Activated CD8-positive, alpha-beta memory T cell treated with anti-CD3 and anti-CD28 coated beads, Interleukin-2, amount 50 U/mL, for 4 hours (primary cell): Measurements from ENCODE around the gene TNFRSF12A.

Source experiments
- DNase-seq: peaks from one replicate; pipeline ENCODE4 v3.0.0-alpha.2; 2020

TNFRSF12A gene

DNA sequence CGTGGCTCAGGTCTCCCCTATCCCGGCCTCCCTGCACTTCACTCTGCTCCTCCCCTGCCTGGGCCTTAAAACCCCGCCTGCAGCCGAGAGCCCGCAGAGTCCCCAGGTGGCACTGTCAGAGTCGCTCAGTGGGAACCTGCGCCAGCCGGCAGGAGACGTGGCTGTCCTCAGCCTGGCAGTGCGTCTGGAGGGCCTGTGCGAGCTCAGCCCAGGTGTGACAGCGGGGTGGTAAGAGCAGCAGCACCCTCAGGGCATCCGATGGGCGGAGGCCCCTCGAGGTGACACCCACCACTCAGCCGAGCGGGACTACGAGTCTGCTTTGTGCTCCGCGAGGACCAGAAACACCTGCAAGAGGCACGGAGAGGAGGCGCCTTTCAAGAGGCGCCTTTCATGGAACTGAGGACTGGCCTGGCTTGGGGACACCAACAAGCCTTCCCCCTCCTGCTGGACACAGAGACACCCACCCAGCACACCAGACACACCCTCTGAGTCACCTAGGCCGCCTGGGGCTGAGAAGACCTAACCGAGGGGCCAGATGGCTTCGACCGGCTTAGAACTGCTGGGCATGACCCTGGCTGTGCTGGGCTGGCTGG, 7.2 kb upstream of the TNFRSF12A start, which contains the start of gene CLDN9:
Gene CLDN9 (plus strand): TSS at position 96 of the 593 bp plus-strand sequence. CDS start 440 bp downstream, at position 536.
- no peak for DNase-seq

DNA sequence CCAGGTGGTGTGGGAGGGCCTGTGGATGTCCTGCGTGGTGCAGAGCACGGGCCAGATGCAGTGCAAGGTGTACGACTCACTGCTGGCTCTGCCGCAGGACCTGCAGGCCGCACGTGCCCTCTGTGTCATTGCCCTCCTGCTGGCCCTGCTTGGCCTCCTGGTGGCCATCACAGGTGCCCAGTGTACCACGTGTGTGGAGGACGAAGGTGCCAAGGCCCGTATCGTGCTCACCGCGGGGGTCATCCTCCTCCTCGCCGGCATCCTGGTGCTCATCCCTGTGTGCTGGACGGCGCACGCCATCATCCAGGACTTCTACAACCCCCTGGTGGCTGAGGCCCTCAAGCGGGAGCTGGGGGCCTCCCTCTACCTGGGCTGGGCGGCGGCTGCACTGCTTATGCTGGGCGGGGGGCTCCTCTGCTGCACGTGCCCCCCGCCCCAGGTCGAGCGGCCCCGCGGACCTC, 6.6 kb upstream of the TNFRSF12A start:
- no peak for DNase-seq

DNA sequence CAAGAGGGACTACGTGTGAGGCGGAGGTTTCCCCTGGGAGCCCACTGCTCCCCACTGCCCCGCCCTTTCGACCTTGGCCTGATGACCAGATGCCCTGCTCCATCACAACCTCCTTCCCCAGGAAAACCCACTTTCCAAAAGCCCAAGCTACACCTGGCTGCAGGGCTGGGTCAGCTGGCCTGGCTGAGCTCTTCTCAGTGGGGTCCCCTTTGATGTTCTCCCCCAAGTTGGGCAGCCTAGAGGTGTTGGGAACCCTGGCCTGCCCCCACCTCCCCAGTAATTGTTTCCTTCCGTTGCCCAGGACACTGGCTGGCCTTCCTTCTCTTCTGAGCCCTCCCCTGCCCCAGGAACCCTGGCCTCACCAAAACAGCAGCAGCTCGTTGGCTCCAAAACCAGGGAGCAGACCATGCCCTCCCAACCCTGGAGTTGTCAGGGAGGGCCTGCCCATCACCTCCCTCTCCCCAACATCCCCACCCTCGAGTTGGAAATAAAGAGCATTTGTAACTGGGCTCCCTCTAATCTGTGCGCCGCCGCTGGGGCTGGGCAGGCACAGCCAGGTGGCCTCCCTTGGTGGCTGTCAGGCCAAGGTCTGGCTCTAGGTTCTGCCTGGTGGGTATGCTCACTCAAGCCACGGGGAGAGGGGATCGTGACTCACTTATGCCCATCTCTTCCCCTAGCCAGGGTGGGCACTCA, 6.0 kb upstream of the TNFRSF12A start:
- DNase-seq: no peak

DNA sequence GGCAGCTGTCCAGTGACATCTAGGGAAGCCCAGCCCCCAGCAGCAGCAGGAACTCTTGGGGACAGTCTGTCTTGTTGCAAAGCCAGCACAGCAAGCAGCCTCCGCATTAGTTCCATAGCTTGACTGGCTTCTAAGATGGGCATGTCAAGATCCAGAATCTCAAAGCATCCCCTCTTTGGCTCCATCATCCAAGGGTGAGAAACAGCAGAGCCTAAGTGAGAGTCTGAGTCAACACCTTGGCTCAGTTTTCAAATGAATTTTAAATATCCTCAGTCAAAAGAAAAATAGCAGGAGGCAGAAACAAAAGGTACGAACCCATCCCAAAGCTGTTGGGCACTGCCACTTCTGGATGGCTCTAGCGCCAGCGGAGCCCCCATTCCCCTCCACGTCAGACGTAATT, 5.2 kb upstream of the TNFRSF12A start:
- DNase-seq: no peak

DNA sequence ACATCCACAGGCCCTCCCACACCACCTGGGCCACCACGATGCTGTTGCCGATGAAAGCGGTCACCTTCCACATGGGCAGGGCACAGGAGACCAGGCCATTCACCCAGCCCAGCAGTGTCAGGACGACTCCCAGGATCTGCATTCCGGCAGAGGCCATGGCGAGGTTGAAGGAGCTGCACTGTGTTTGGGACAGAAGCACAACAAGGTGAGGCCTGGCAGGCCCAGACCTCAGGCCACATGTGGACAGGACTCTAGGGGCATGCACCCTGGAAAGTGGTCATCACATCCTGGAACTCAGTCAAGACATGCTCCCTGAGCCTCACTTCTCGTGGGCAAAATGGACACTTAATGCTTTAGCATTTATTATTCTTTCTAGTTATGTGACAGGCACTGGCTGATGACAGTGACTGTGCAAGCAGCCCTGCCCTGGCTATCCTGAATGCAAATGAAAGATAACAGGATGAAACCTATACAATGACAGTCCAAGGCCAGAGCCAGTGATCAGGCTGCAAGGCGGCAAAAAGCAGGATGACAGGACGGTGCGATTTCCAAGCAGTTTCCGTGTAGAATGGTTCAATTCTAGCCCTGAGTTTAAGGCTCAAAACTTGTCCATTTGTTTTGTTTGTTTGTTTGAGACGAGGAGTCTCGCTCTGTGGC, 4.2 kb upstream of the TNFRSF12A start:
- DNase-seq: no peak

DNA sequence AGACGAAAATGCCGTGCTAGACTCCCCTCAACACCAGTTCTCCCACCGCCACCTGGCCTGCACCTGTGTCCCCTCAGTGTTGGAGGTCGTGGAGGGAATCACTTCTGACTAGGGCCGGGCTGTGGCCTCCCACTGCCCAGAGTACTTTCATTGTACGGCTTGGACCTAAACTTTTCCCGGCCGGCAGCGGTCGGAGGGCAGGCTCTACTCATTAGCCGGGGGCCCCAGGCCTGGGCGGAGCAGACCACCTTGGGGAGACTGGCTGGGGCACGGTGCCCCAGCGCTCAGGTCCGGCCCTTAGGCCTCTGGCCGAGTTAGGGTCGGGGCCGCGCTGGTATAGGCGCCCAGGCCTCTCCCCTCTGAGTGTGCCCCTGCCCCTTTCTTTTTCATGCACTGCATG, 2.8 kb upstream of the TNFRSF12A start:
- DNase-seq: no peak

DNA sequence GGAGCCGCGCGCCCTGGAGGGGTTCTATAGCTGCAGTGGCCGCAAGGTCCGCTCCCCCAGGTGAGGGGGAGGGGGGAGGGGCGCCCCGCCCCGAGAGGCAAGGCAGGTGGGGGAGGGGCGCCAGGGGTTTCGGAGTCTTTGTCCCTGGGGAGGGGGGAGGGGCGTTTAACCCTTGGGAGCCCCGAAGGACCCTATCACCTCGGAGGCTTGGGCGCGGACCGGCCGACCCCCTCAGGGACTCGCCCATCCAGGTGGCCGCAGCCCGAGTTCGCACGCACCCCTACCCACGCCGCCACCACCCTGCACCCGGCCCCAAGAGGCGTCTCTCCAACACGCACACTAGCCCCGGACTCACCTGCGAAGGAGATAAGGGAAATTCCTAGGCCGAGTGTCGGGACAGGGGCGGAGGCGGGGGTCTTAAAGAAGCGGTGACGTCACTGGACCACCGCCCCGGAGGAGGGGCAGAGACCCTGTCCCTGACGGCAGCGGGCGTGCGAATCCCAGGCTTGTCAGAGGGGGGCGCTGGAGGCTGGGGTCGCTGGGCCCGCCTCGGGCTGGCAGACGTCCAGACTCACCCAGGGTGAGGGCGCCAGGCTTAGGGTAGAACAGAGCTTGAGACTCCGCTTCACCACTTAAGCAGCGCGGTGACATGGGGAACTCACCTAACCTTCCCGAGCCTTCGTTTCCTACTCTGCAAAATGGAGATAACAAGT, 2.2 kb upstream of the TNFRSF12A start, which contains the start of gene CLDN6:
Gene CLDN6 (minus strand): TSS at position 390 of the 713 bp plus-strand sequence. CDS start 2,162 bp downstream, outside the sequence.
- DNase-seq: no peak

DNA sequence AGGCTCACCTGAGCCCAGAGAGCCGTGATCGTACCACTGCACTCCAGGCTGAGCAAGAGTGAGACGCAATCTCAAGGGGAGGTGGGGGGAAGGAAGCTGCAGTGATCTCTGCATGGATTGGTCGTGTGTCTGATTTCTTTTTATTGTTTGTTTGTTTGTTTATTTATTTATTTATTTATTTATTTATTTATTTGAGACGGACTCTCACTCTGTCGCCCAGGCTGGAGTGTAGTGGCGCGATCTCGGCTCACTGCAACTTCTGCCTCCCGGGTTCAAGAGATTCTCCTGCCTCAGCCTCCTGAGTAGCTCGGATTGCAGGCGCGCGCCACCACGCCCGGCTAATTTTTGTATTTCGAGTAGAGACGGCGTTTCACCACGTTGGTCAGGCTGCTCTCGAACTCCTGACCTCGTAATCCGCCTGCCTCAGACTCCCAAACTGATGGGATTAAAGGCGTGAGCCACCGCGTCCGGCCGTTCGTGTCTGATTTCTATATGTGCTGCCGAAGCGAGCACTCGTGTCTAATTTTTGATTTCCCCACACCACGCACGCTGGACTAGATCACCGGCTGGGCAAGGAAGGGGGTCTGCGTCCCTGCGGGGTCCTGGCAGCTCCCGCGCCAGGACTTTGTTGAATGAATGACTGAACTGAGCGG, 448 bp upstream of the TNFRSF12A start:
- DNase-seq: no peak

DNA sequence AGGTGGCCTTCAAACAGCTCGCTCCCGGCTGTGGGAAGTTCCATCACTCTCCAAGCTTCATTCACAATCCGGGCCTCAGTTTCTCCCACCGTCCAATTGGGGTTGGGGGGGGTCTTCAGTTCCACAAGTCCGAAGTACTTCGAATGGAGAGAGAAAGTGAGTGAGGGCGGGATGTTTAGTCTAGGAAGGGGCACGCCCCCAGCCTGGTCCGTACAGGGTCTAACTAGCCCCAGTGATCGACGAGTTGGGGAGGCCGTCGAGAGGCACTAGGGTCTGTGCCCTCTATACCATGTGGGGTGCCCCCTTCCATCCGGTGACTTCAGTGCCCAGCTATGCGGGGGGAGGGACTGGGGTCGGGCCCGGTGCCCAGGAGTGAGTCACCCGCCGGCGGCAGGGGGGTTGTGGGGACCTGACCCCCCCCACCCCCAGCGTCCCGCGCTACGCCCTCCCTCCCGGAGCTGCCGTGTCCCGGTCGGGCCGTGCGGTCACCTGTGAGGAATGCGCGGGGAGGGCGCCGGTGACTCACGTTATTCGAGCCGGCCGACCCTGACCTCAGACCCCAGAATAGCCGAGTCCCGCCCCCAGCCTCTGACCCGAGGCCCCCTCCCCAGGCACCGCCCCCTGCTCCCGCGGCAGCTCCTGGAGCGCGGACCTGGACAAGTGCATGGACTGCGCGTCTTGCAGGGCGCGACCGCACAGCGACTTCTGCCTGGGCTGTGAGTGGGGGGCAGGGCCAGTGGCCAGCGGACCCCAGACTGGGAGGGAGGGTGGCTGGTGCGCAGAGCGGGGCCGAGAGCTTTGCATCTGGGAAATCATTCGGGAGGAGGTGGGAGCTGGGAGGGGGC, 658 bp downstream of the TNFRSF12A start:
- DNase-seq: peak; percentile 79

DNA sequence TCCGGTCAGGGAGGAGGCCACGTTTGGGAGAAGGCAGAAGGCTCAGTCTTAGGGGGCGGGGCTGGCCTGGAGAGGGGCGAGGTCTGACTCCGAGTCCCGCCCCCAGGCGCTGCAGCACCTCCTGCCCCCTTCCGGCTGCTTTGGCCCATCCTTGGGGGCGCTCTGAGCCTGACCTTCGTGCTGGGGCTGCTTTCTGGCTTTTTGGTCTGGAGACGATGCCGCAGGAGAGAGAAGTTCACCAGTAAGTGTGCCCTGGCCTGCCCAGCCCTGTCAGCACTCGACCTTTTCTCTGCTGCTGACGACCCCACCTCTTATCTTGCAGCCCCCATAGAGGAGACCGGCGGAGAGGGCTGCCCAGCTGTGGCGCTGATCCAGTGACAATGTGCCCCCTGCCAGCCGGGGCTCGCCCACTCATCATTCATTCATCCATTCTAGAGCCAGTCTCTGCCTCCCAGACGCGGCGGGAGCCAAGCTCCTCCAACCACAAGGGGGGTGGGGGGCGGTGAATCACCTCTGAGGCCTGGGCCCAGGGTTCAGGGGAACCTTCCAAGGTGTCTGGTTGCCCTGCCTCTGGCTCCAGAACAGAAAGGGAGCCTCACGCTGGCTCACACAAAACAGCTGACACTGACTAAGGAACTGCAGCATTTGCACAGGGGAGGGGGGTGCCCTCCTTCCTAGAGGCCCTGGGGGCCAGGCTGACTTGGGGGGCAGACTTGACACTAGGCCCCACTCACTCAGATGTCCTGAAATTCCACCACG, 1.5 kb downstream of the TNFRSF12A start:
- peak; percentile 90 for DNase-seq

DNA sequence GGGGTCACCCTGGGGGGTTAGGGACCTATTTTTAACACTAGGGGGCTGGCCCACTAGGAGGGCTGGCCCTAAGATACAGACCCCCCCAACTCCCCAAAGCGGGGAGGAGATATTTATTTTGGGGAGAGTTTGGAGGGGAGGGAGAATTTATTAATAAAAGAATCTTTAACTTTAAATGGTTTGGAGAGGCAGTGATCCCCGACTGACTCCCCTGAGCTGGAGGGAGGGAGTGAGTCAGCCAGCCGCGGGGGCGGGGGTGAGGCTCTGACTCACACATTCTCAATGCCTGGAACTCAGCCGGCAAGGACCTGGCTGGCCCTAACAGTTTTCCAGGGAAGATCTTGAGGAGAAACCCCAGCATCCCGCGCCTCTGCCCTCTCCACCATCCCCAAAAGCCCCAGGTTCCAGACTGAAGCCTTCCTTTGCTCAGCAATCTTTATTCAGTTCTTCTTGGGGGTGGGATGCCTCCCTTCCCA, 2.1 kb downstream of the TNFRSF12A start:
- peak; percentile 92 for DNase-seq

DNA sequence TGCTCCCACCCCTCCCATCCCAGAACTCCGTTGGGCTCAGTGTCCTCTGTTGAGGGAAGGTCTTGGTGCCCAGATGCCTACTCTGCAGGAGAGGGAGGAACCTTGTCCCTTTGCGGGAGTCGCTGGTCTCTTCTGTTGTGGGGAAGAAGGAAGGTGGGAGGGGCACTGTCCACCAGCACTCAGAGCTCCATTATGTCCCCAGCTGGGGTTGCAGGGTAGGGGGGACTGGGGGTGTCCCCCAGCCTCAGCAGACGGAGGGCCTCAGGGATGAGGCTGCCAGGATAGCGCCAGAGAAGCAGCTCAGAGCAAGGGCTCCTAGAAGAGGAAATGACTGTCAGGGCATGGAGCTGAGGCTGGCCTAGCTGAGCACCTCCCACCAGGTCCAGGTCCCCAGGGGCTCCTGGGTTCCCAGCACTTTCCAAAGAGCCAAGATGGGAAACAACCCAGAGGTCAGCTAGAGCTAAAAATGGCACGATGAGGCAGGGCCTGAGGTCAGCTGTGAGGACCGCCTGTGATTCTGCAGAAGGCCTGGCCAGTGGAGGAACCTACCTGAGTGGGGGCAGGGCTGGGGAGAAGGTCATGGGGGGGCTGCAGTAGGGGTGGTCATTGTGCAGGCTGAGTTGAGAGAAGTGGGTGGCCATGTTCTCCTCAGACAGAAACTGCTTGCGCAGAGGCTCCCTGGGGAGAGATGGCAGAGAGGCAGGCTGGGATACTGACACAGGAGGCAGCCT, 2.7 kb downstream of the TNFRSF12A start:
- DNase-seq: no peak

DNA sequence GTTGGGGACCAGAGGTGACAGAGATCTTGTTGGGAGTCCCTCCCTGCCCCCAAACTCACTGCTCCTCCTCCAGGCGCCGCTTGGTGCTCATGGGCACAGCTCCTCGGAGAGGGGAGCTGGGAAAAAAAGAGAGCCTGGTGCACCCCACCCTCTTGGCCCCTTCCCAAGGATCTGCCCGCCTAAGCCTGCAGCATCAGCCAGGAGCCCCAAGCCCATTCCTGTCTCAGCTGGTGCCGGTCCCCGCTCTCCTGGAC, 3.2 kb downstream of the TNFRSF12A start:
- DNase-seq: no peak

DNA sequence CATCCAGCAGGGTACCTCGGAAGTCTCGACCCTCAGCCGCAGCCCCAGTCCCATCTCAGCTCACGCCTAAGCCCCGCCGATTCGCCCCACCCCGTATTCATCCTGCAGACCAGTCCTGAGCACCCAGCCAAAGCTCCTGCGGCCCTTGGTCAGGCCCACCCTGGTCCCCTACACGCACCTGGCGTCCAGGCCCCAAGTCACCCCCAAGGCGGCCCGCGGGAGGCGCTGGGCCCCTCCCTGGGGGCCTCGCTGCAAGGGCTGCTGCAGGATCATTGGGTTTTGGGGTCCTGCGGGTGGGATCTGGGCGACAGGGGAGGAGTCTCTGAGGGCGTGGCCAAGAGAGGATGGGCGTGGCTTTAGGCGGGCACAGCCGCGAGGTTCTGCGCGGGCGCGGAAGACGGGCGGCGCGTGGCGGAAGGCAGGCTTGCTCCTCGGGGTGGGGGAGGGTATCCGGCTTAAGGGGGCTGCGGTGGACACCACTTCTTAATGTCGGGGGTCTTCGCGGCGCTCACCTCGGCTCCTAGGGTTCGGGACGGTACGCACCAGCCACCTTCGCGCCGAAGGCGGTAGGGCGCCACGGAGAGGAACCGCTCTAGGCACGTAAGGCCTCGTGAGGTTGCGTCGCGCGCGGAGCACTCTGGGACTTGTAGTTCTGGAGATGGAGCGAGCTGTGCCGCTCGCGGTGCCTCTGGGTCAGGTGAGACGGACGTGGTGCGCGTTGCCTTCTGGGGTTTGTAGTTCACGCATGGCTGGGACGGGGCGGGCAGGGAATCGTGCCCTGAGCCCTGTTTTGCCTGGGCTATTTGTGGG, 3.7 kb downstream of the TNFRSF12A start, which contains the start of the genes HCFC1R1 and THOC6:
Gene HCFC1R1 (minus strand): TSS at position 274 of the 810 bp plus-strand sequence. CDS start 1 bp downstream, at position 273.
Gene THOC6 (plus strand): TSS at position 367 of the 810 bp plus-strand sequence. CDS start 292 bp downstream, at position 659.
- DNase-seq: peak; percentile 96

DNA sequence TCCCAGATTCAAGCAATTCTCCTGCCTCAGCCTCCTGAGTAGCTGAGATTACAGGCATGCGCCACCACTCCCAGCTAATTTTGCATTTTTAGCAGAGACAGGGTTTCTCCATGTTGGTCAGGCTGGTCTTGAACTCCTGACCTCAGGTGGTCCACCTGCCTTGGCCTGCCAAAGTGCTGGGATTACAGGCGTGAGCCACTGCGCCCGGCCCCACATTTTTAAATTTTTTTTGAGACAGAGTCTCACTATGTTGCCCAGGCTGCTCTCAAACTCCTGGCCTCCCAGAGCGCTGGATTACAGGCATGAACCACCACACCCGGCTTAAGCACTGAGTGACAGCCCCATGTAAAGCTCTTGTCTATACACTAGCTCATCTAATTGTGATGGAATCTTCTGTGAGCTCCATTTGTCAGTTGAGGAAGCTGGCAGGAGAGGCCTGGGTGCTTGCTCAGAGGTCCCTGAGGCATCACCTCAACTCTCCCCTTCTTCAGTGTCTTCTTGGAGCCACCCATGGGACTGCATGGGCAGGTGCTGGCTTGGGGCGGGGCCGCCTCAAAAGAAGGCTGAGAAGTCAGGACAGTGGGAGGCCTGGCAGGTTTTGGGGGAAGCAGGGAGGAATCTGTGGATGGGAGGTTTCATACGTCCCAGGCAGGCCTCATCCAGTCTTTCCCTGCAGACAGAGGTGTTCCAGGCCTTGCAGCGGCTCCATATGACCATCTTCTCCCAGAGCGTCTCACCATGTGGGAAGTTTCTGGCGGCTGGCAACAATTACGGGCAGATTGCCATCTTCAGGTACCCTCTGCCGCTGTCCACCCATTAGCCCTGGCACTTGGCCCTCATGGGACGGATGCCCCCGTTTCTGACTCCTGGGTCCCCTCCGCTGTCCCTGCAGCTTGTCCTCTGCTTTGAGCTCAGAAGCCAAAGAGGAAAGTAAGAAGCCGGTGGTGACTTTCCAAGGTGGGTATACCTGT, 5.1 kb downstream of the TNFRSF12A start:
- no peak for DNase-seq

DNA sequence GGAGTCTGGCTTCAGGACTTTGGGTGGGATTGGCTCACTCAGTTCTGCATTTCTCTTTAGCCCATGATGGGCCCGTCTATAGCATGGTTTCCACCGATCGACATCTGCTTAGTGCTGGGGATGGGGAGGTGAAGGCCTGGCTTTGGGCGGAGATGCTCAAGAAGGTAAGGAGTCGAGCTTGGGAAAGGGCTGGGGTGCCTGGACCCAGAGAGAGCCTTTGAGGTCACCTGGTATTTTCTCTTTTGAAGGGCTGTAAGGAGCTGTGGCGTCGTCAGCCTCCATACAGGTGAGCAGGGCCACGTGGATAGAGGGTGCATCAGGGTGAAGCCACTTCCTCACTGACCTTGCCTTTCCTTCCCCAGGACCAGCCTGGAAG, 5.8 kb downstream of the TNFRSF12A start:
- DNase-seq: no peak

DNA sequence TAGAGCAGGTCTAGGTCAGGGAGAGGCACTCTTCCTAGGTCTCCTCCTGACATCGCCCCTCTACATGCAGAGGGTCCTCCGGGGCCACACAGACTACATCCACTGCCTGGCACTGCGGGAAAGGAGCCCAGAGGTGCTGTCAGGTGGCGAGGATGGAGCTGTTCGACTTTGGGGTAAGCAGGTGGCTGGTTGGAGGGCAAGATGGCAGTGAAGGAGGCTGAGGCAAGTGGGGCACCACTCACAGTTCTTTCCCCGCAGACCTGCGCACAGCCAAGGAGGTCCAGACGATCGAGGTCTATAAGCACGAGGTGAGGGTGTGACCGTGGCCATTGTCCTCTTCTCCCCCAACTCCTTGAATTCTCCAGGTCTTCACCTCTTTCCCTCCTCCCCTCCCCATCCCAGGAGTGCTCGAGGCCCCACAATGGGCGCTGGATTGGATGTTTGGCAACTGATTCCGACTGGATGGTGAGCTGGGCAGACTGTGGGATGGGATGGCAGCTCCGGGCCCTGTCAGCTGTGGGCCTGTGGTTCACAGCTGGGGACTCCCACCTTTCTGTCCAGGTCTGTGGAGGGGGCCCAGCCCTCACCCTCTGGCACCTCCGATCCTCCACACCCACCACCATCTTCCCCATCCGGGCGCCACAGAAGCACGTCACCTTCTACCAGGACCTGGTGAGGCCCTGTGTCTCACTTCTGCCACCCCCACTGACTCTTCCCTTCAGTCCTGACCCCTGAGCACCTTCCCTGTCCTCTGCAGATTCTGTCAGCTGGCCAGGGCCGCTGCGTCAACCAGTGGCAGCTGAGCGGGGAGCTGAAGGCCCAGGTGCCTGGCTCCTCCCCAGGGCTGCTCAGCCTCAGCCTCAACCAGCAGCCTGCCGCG, 6.7 kb downstream of the TNFRSF12A start:
- DNase-seq: no peak
